ENCODE measurements around the gene MEF2C.

Gene MEF2C

GRCh38 chr5:88770276-88771257 lies 112.4 kb downstream of the MEF2C start:
- no peaks in the 10 kb centered on the region for H3K4me1 ChIP-seq (ENCODE audit: insufficient read depth, low read length)
- H3K36me3 ChIP-seq (ENCODE audit: insufficient read depth, low read length) = no peaks in the 10 kb centered on the region
- H3K9ac ChIP-seq (ENCODE audit: low read depth, low read length) = no peak overlapping the region
- no peaks in the 10 kb centered on the region for H3K9me3 ChIP-seq (ENCODE audit: control insufficient read depth, insufficient read depth, low read length)

- no peaks in the 10 kb centered on the region for H3K36me3 ChIP-seq (ENCODE audit: insufficient read depth, low read length)
- no peaks in the 10 kb centered on the region for H3K9me3 ChIP-seq (ENCODE audit: control insufficient read depth, insufficient read depth, low read length)
- no peaks in the 10 kb centered on the region for H3K4me1 ChIP-seq (ENCODE audit: insufficient read depth, low read length)
- H3K9ac ChIP-seq (ENCODE audit: low read depth, low read length) = no peak overlapping the region
Measured at GRCh38 chr5:88769165-88769564, 113.8 kb downstream of the MEF2C start.

- H3K4me1 ChIP-seq (ENCODE audit: insufficient read depth, low read length) = no peaks in the 10 kb centered on the region
- no peaks in the 10 kb centered on the region for H3K9me3 ChIP-seq (ENCODE audit: control insufficient read depth, insufficient read depth, low read length)
- no peak overlapping the region for H3K9ac ChIP-seq (ENCODE audit: low read depth, low read length)
- no peaks in the 10 kb centered on the region for H3K36me3 ChIP-seq (ENCODE audit: insufficient read depth, low read length)
Measured at GRCh38 chr5:88768411-88768810, 114.6 kb downstream of the MEF2C start.

- Histone ChIP-seq H3K36me3 (ENCODE audit: insufficient read depth, low read length) (no peaks in the 10 kb centered on the region), H3K4me1 (ENCODE audit: insufficient read depth, low read length) (no peaks in the 10 kb centered on the region)
Measured at GRCh38 chr5:88765798-88766197, 117.2 kb downstream of the MEF2C start.

GRCh38 chr5:88765171-88765570 lies 117.8 kb downstream of the MEF2C start:
- no peaks in the 10 kb centered on the region for H3K4me1 ChIP-seq (ENCODE audit: insufficient read depth, low read length)
- no peaks in the 10 kb centered on the region for H3K36me3 ChIP-seq (ENCODE audit: insufficient read depth, low read length)
- no peak overlapping the region for H3K9ac ChIP-seq (ENCODE audit: low read depth, low read length)
- no peaks in the 10 kb centered on the region for H3K9me3 ChIP-seq (ENCODE audit: control insufficient read depth, insufficient read depth, low read length)

More at GRCh38 chr5:88765798-88766197, 117.2 kb downstream of the MEF2C start:
- H3K9me3 ChIP-seq (ENCODE audit: control insufficient read depth, insufficient read depth, low read length) = no peaks in the 10 kb centered on the region
- H3K9ac ChIP-seq (ENCODE audit: low read depth, low read length) = no peak overlapping the region

GRCh38 chr5:88761939-88762338 lies 121.0 kb downstream of the MEF2C start:
- no peaks in the 10 kb centered on the region for H3K4me1 ChIP-seq (ENCODE audit: insufficient read depth, low read length)
- H3K9ac ChIP-seq (ENCODE audit: low read depth, low read length) = no peak overlapping the region
- no peaks in the 10 kb centered on the region for H3K36me3 ChIP-seq (ENCODE audit: insufficient read depth, low read length)
- H3K9me3 ChIP-seq (ENCODE audit: control insufficient read depth, insufficient read depth, low read length) = no peaks in the 10 kb centered on the region

- H3K9me3 ChIP-seq (ENCODE audit: control insufficient read depth, insufficient read depth, low read length) = no peaks in the 10 kb centered on the region
- no peaks in the 10 kb centered on the region for H3K4me1 ChIP-seq (ENCODE audit: insufficient read depth, low read length)
- H3K36me3 ChIP-seq (ENCODE audit: insufficient read depth, low read length) = no peaks in the 10 kb centered on the region
- no peak overlapping the region for H3K9ac ChIP-seq (ENCODE audit: low read depth, low read length)
Measured at GRCh38 chr5:88761269-88761850, 121.6 kb downstream of the MEF2C start.

- Histone ChIP-seq H3K4me1 (ENCODE audit: insufficient read depth, low read length) (no peaks in the 10 kb centered on the region), H3K9me3 (ENCODE audit: control insufficient read depth, insufficient read depth, low read length) (no peaks in the 10 kb centered on the region), H3K36me3 (ENCODE audit: insufficient read depth, low read length) (no peaks in the 10 kb centered on the region), H3K9ac (ENCODE audit: low read depth, low read length) (no peak overlapping the region)
Measured at GRCh38 chr5:88760527-88760926, 122.5 kb downstream of the MEF2C start.

- Histone ChIP-seq H3K4me1 (ENCODE audit: insufficient read depth, low read length) (no peaks in the 10 kb centered on the region), H3K36me3 (ENCODE audit: insufficient read depth, low read length) (no peaks in the 10 kb centered on the region), H3K9ac (ENCODE audit: low read depth, low read length) (no peak overlapping the region), H3K9me3 (ENCODE audit: control insufficient read depth, insufficient read depth, low read length) (no peaks in the 10 kb centered on the region)
Measured at GRCh38 chr5:88758591-88758990, 124.4 kb downstream of the MEF2C start.

- Histone ChIP-seq H3K9me3 (ENCODE audit: control insufficient read depth, insufficient read depth, low read length) (no peaks in the 10 kb centered on the region), H3K9ac (ENCODE audit: low read depth, low read length) (no peak overlapping the region), H3K36me3 (ENCODE audit: insufficient read depth, low read length) (no peaks in the 10 kb centered on the region), H3K4me1 (ENCODE audit: insufficient read depth, low read length) (no peaks in the 10 kb centered on the region)
Measured at GRCh38 chr5:88758184-88758583, 124.8 kb downstream of the MEF2C start.

- H3K4me1 ChIP-seq (ENCODE audit: insufficient read depth, low read length) = no peaks in the 10 kb centered on the region
- H3K9me3 ChIP-seq (ENCODE audit: control insufficient read depth, insufficient read depth, low read length) = no peaks in the 10 kb centered on the region
- H3K36me3 ChIP-seq (ENCODE audit: insufficient read depth, low read length) = no peaks in the 10 kb centered on the region
- no peak overlapping the region for H3K9ac ChIP-seq (ENCODE audit: low read depth, low read length)
Measured at GRCh38 chr5:88756953-88757352, 126.0 kb downstream of the MEF2C start.

GRCh38 chr5:88748666-88749065 lies 134.3 kb downstream of the MEF2C start:
- H3K9ac ChIP-seq (ENCODE audit: low read depth, low read length) = no peak overlapping the region
- no peaks in the 10 kb centered on the region for H3K4me1 ChIP-seq (ENCODE audit: insufficient read depth, low read length)
- H3K36me3 ChIP-seq (ENCODE audit: insufficient read depth, low read length) = no peaks in the 10 kb centered on the region
- no peaks in the 10 kb centered on the region for H3K9me3 ChIP-seq (ENCODE audit: control insufficient read depth, insufficient read depth, low read length)

- no peaks in the 10 kb centered on the region for H3K4me1 ChIP-seq (ENCODE audit: insufficient read depth, low read length)
- no peaks in the 10 kb centered on the region for H3K9me3 ChIP-seq (ENCODE audit: control insufficient read depth, insufficient read depth, low read length)
- H3K36me3 ChIP-seq (ENCODE audit: insufficient read depth, low read length) = no peaks in the 10 kb centered on the region
- no peak overlapping the region for H3K9ac ChIP-seq (ENCODE audit: low read depth, low read length)
Measured at GRCh38 chr5:88746438-88746882, 136.5 kb downstream of the MEF2C start.

- no peaks in the 10 kb centered on the region for H3K4me1 ChIP-seq (ENCODE audit: insufficient read depth, low read length)
- no peaks in the 10 kb centered on the region for H3K36me3 ChIP-seq (ENCODE audit: insufficient read depth, low read length)
- H3K9me3 ChIP-seq (ENCODE audit: control insufficient read depth, insufficient read depth, low read length) = no peaks in the 10 kb centered on the region
- H3K9ac ChIP-seq (ENCODE audit: low read depth, low read length) = no peak overlapping the region
Measured at GRCh38 chr5:88745093-88745696, 137.8 kb downstream of the MEF2C start.
